IMR-90 (cell line): ENCODE data around the gene NSUN7. TPM values are rescaled to one million over a fixed set of nuclear protein-coding genes. Genes with fewer than 3 reads are reported as not detected.

Experiments used
- ATAC-seq: fragments of 200-7000 bp; cut with Tn5 transposase; 2 replicates; pipeline ENCODE4 v1.9.1; 2020; ENCODE audit warnings: low read depth, mild to moderate bottlenecking, moderate library complexity
- BruUV-seq: library from RNA; stranded (reverse); fragments of 400-500 nt; replicated peaks from 2 replicates; lab custom pipeline; 2021; lab: Mats Ljungman, UMichigan
- CTCF ChIA-PET: fragments of 300-600 bp; formaldehyde crosslinking; extraction: SDS; loops from one replicate; lab custom pipeline; 2021; ENCODE audit warnings: antibody characterized with exemption; lab: Yijun Ruan, JAX
- POLR2A ChIA-PET: fragments of 300-600 bp; sonication (Branson Sonifier 250); formaldehyde crosslinking; loops from one replicate; lab custom pipeline; 2022; ENCODE audit warnings: antibody characterized with exemption; ENCODE audit not compliant: unreplicated experiment; lab: Charles Lee
- DNase-seq: peaks from one replicate; pipeline ENCODE4 v3.0.0; 2013
- H2AFZ ChIP-seq: replicated peaks from 2 replicates; pipeline ENCODE3; 2013; ENCODE audit warnings: low read length, mild to moderate bottlenecking; ENCODE audit not compliant: poor library complexity
- H2AK5ac ChIP-seq: 2 replicates; pipeline ENCODE4 v1.6.1; 2013; ENCODE audit warnings: low read depth, low read length, inconsistent platforms
- H2AK9ac ChIP-seq: replicated peaks from 2 replicates; pipeline ENCODE3; 2013; ENCODE audit warnings: mild to moderate bottlenecking, low read depth, low read length, moderate library complexity; ENCODE audit not compliant: poor library complexity
- H2BK120ac ChIP-seq: 2 replicates; pipeline ENCODE4 v1.6.1; 2013; ENCODE audit warnings: low read depth, low read length, inconsistent platforms
- H2BK15ac ChIP-seq: 3 replicates; pipeline ENCODE4 v1.6.1; 2013; ENCODE audit warnings: low read depth, low read length, inconsistent platforms
- H2BK20ac ChIP-seq: 2 replicates; pipeline ENCODE4 v1.6.1; 2013; ENCODE audit warnings: low read depth, mild to moderate bottlenecking, inconsistent platforms, low read length, moderate library complexity
- H2BK5ac ChIP-seq: 2 replicates; pipeline ENCODE4 v1.6.1; 2013; ENCODE audit warnings: mild to moderate bottlenecking, low read depth, low read length, inconsistent platforms; ENCODE audit not compliant: poor library complexity, severe bottlenecking
- H3K14ac ChIP-seq: replicated peaks from 2 replicates; pipeline ENCODE4 v1.6.1; 2013; ENCODE audit warnings: low read depth, low read length, inconsistent platforms
- H3K18ac ChIP-seq: 2 replicates; pipeline ENCODE4 v1.6.1; 2013; ENCODE audit warnings: low read depth, low read length, control low read depth
- H3K23ac ChIP-seq: 2 replicates; pipeline ENCODE4 v1.6.1; 2013; ENCODE audit warnings: low read depth, low read length, inconsistent platforms
- H3K27ac ChIP-seq: 2 replicates; pipeline ENCODE4 v1.5.1; 2013; ENCODE audit warnings: mild to moderate bottlenecking, control low read depth, low read length; ENCODE audit not compliant: insufficient read depth
- H3K27me3 ChIP-seq: 2 replicates; pipeline ENCODE4 v1.6.1; 2013; ENCODE audit warnings: low read length; ENCODE audit not compliant: control insufficient read depth, insufficient read depth
- H3K36me3 ChIP-seq: 2 replicates; pipeline ENCODE4 v1.6.1; 2013; ENCODE audit warnings: low read length, mixed read lengths; ENCODE audit not compliant: control insufficient read depth, insufficient read depth
- H3K4ac ChIP-seq: 2 replicates; pipeline ENCODE4 v1.6.1; 2013; ENCODE audit warnings: low read depth, low read length, inconsistent platforms
- H3K4me1 ChIP-seq: 2 replicates; pipeline ENCODE4 v1.6.1; 2013; ENCODE audit warnings: low read length, mixed read lengths; ENCODE audit not compliant: control insufficient read depth, insufficient read depth
- H3K4me2 ChIP-seq: 2 replicates; pipeline ENCODE4 v1.6.1; 2013; ENCODE audit warnings: low read depth, mild to moderate bottlenecking, control low read depth, low read length, moderate library complexity
- H3K4me3 ChIP-seq: 2 replicates; pipeline ENCODE4 v1.5.1; 2013; ENCODE audit warnings: low read depth, mild to moderate bottlenecking, control low read depth, low read length, moderate library complexity; ENCODE audit not compliant: insufficient read depth
- H3K56ac ChIP-seq: 2 replicates; pipeline ENCODE4 v1.6.1; 2013; ENCODE audit warnings: low read length, inconsistent platforms; ENCODE audit not compliant: insufficient read depth; ENCODE audit errors: extremely low read depth
- H3K79me1 ChIP-seq, 2 experiments: 2 replicates each; pipeline ENCODE4 v1.6.1; 2013; ENCODE audit warnings: low read length in 2 of 2, inconsistent platforms in 1 of 2, low read depth in 1 of 2
- H3K9ac ChIP-seq: 2 replicates; pipeline ENCODE4 v1.6.1; 2013; ENCODE audit warnings: low read depth, low read length, control low read depth
- H3K9me1 ChIP-seq: 2 replicates; pipeline ENCODE4 v1.6.1; 2013; ENCODE audit warnings: low read length, inconsistent platforms; ENCODE audit not compliant: insufficient read depth
- H3K9me3 ChIP-seq: 2 replicates; pipeline ENCODE4 v1.6.1; 2013; ENCODE audit warnings: low read length; ENCODE audit not compliant: control insufficient read depth, insufficient read depth
- H4K20me1 ChIP-seq: 2 replicates; pipeline ENCODE4 v1.6.1; 2013; ENCODE audit warnings: low read length, inconsistent platforms; ENCODE audit not compliant: insufficient read depth
- H4K5ac ChIP-seq: 2 replicates; pipeline ENCODE4 v1.6.1; 2013; ENCODE audit warnings: mild to moderate bottlenecking, low read depth, low read length, control low read depth
- H4K8ac ChIP-seq, 2 experiments: 2 replicates each; pipeline ENCODE4 v1.6.1; 2013; ENCODE audit warnings: low read depth in 2 of 2, low read length in 2 of 2, control low read depth in 1 of 2, inconsistent platforms in 1 of 2
- H4K91ac ChIP-seq: 2 replicates; pipeline ENCODE4 v1.6.1; 2013; ENCODE audit warnings: low read depth, low read length, inconsistent platforms; ENCODE audit not compliant: insufficient read depth
- BHLHE40 ChIP-seq: fragments of 150-350 bp; IDR thresholded peaks from 2 replicates; pipeline ENCODE4 v1.6.1; 2016; ENCODE audit warnings: mild to moderate bottlenecking, low read depth, low read length
- CEBPB ChIP-seq: IDR thresholded peaks from 2 replicates; pipeline ENCODE4 v1.6.1; 2012; ENCODE audit warnings: low read depth, low read length, improper control_type of control experiment
- CHD1 ChIP-seq: IDR thresholded peaks from 2 replicates; pipeline ENCODE4 v1.6.1; 2012; ENCODE audit warnings: low read depth, low read length, improper control_type of control experiment
- FOS ChIP-seq: fragments of 150-350 bp; IDR thresholded peaks from 2 replicates; pipeline ENCODE4 v1.6.1; 2016; ENCODE audit warnings: low read depth, low read length
- MAFK ChIP-seq: IDR thresholded peaks from 2 replicates; pipeline ENCODE4 v1.6.1; 2012; ENCODE audit warnings: low read depth, low read length, improper control_type of control experiment
- MAZ ChIP-seq: IDR thresholded peaks from 2 replicates; pipeline ENCODE4 v1.6.1; 2012; ENCODE audit warnings: low read depth, mild to moderate bottlenecking, low read length, improper control_type of control experiment, moderate library complexity, borderline replicate concordance
- MXI1 ChIP-seq: IDR thresholded peaks from 2 replicates; pipeline ENCODE4 v1.6.1; 2012; ENCODE audit warnings: low read depth, mild to moderate bottlenecking, low read length, moderate library complexity, borderline replicate concordance
- NFE2L2 ChIP-seq: fragments of 150-350 bp; IDR thresholded peaks from 2 replicates; pipeline ENCODE4 v1.6.1; 2016; ENCODE audit warnings: low read depth, mild to moderate bottlenecking, low read length
- POLR2A ChIP-seq: IDR thresholded peaks from 2 replicates; pipeline ENCODE4 v1.6.1; 2012; ENCODE audit warnings: mild to moderate bottlenecking, low read depth, low read length
- RAD21 ChIP-seq: IDR thresholded peaks from 2 replicates; pipeline ENCODE4 v1.6.1; 2012; ENCODE audit warnings: low read length, improper control_type of control experiment
- RCOR1 ChIP-seq: IDR thresholded peaks from 2 replicates; pipeline ENCODE4 v1.6.1; 2012; ENCODE audit warnings: mild to moderate bottlenecking, low read length, improper control_type of control experiment; ENCODE audit not compliant: insufficient replicate concordance
- RFX5 ChIP-seq: IDR thresholded peaks from 2 replicates; pipeline ENCODE4 v1.8.0; 2012; ENCODE audit warnings: low read depth, mild to moderate bottlenecking, low read length, moderate library complexity
- SMC3 ChIP-seq: fragments of 150-350 bp; IDR thresholded peaks from 2 replicates; pipeline ENCODE4 v1.6.1; 2016; ENCODE audit warnings: low read depth, mild to moderate bottlenecking, antibody characterized with exemption, low read length, moderate library complexity
- WGBS, 2 experiments: methylation state at CpG; one replicate each; pipeline versions ENCODE4 v1.1.5 to v1.1.7; 2013; ENCODE audit warnings: missing lambda C conversion rate in 2 of 2; ENCODE audit not compliant: insufficient read length in 1 of 2; ENCODE audit errors: extremely low coverage in 2 of 2; 5-methylcytosine and 5-hydroxymethylcytosine counted together
- dilution Hi-C: fragments of 300-500 bp; cut with HindIII; formaldehyde crosslinking; loops from one replicate; pipeline ENCODE4 v1.14.3; 2018; ENCODE audit warnings: low sequenced_read_pairs; ENCODE audit not compliant: unreplicated experiment
- in situ Hi-C: fragments of 300-500 bp; cut with MboI; formaldehyde crosslinking; loops from 3 replicates; pipeline ENCODE4 v1.14.3; 2019; ENCODE audit warnings: low sequenced_read_pairs, inconsistent platforms, mixed read lengths
- intact Hi-C: fragments of 100-400 bp; cut with micrococcal nuclease; formaldehyde crosslinking; loops from 2 replicates; pipeline ENCODE4 v1.10.0; 2022
- polyA plus RNA-seq, 3 experiments: library from polyadenylated mRNA; depleted of rRNA; stranded (reverse); fragments of >200 nt; gene quantifications; 2 replicates each; pipeline ENCODE4 v1.2.3, GENCODE V29; 2012; ENCODE audit warnings: low replicate concordance in 1 of 3
- total RNA-seq: library from RNA; depleted of rRNA; stranded (reverse); fragments of >200 nt; gene quantifications from 2 replicates; pipeline ENCODE4 v1.2.3, GENCODE V29; 2012
- TF ChIP-seq, protein P1 (sequence below): fragments of 150-350 bp; IDR thresholded peaks from 2 replicates; pipeline ENCODE4 v1.6.1; 2017; ENCODE audit warnings: mild to moderate bottlenecking, antibody characterized with exemption, low read length, low read depth
- TF ChIP-seq, protein P2 (sequence below): fragments of 150-350 bp; IDR thresholded peaks from 2 replicates; pipeline ENCODE4 v1.6.1; 2016; ENCODE audit warnings: low read depth, mild to moderate bottlenecking, low read length, moderate library complexity, borderline replicate concordance
- TF ChIP-seq, protein P3 (sequence below): conservative IDR thresholded peaks from 2 replicates; pipeline ENCODE4 v1.5.1; 2012; ENCODE audit warnings: mild to moderate bottlenecking, low read depth, low read length, improper control_type of control experiment

The NSUN7 gene
- total and polyA plus RNA-seq, 2 of the 4 experiments (the other 2 are of a cell fraction): not detected

DNA sequence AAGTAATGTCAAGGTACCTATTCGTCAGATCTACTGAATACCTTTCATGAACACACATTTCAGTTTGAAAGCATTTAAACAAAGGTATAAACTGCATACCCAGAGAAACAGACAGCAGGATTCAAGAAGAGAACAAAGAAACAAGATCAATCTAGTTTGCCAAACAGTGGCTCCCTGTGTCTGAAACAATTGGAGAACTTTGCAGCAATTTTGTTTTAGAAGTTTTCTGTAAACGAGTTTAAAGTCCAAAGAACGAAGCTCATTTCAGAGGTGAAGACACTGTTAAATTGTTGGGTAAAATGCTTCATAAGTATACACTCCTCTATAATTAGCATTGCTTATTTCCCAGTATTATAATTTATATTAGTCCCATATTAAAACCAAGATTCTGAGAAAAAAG lies 21.4 kb upstream of the NSUN7 start:
- WGBS, 2 experiments: no CpG with 5 or more reads among the region's 3 CpGs
- H3K56ac ChIP-seq: no peak overlapping the region
- CTCF ChIA-PET: no interaction called here

More for the DNA sequence above, 21.4 kb upstream of the NSUN7 start:
- H2BK120ac ChIP-seq: no peak overlapping the region
- H3K4me1 ChIP-seq: no peaks in the 10 kb centered on the region
- H3K79me1 ChIP-seq: no peaks in the 10 kb centered on the region
- TF ChIP-seq, protein P1, sequence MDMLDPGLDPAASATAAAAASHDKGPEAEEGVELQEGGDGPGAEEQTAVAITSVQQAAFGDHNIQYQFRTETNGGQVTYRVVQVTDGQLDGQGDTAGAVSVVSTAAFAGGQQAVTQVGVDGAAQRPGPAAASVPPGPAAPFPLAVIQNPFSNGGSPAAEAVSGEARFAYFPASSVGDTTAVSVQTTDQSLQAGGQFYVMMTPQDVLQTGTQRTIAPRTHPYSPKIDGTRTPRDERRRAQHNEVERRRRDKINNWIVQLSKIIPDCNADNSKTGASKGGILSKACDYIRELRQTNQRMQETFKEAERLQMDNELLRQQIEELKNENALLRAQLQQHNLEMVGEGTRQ: no peak
- TF ChIP-seq BHLHE40 (no peak), NFE2L2 (no peak), SMC3 (no peak), RFX5 (no peak), RCOR1 (no peak), CHD1 (no peak), CEBPB (no peak), MXI1 (no peak), MAZ (no peak), POLR2A (no peak), FOS (no peak), MAFK (no peak), RAD21 (no peak)
- TF ChIP-seq, protein P2, sequence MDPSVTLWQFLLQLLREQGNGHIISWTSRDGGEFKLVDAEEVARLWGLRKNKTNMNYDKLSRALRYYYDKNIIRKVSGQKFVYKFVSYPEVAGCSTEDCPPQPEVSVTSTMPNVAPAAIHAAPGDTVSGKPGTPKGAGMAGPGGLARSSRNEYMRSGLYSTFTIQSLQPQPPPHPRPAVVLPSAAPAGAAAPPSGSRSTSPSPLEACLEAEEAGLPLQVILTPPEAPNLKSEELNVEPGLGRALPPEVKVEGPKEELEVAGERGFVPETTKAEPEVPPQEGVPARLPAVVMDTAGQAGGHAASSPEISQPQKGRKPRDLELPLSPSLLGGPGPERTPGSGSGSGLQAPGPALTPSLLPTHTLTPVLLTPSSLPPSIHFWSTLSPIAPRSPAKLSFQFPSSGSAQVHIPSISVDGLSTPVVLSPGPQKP: no peak
- TF ChIP-seq, protein P3, sequence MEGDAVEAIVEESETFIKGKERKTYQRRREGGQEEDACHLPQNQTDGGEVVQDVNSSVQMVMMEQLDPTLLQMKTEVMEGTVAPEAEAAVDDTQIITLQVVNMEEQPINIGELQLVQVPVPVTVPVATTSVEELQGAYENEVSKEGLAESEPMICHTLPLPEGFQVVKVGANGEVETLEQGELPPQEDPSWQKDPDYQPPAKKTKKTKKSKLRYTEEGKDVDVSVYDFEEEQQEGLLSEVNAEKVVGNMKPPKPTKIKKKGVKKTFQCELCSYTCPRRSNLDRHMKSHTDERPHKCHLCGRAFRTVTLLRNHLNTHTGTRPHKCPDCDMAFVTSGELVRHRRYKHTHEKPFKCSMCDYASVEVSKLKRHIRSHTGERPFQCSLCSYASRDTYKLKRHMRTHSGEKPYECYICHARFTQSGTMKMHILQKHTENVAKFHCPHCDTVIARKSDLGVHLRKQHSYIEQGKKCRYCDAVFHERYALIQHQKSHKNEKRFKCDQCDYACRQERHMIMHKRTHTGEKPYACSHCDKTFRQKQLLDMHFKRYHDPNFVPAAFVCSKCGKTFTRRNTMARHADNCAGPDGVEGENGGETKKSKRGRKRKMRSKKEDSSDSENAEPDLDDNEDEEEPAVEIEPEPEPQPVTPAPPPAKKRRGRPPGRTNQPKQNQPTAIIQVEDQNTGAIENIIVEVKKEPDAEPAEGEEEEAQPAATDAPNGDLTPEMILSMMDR: no peak
- H3K36me3 ChIP-seq: no peaks in the 10 kb centered on the region
- H4K91ac ChIP-seq: no peak overlapping the region
- no peak overlapping the region for H3K27ac ChIP-seq
- no peak overlapping the region for H3K14ac ChIP-seq
- H4K8ac ChIP-seq: no peak overlapping the region
- H3K9ac ChIP-seq: no peak overlapping the region
- H4K5ac ChIP-seq: no peak overlapping the region
- POLR2A ChIA-PET: no interaction called here
- no peak overlapping the region for H2BK15ac ChIP-seq
- dilution Hi-C loops: no loop called here
- no peak overlapping the region for H3K23ac ChIP-seq
- no peak overlapping the region for H3K4ac ChIP-seq
- BruUV-seq: no TSS peak
- no peaks in the 10 kb centered on the region for H3K9me3 ChIP-seq
- H3K18ac ChIP-seq: no peak overlapping the region
- no peak overlapping the region for H2BK5ac ChIP-seq
- H3K4me2 ChIP-seq: no peak overlapping the region
- ATAC-seq: no peak
- H2AK5ac ChIP-seq: no peak overlapping the region
- peaks cover 8% of the 10 kb centered on the region for H3K27me3 ChIP-seq
- intact Hi-C loops: no loop called here
- no peak overlapping the region for H2AK9ac ChIP-seq
- in situ Hi-C loops: loop anchor here (25.0 kb wide), 1 partner anchor 509 kb away; no protein-coding TSS in a partner anchor
- no peak overlapping the region for H2BK20ac ChIP-seq
- no peak for DNase-seq
- no peaks in the 10 kb centered on the region for H4K20me1 ChIP-seq
- H2AFZ ChIP-seq: no peak overlapping the region
- no peaks in the 10 kb centered on the region for H3K9me1 ChIP-seq
- H3K4me3 ChIP-seq: no peak overlapping the region
